GM19452 (cell line): Measurements from ENCODE around the gene OR2Y1.
"Not testable (repeated sequence)": the region's sequence is repeated elsewhere in the genome, so short reads cannot be mapped to it uniquely, and the experiment has no call there.

ENCODE experiments used
- ATAC-seq: cut with Tn5 transposase; IDR thresholded peaks from one replicate; pipeline ENCODE4 v1.9.1; 2021; ENCODE audit not compliant: unreplicated experiment

OR2Y1 gene

GRCh38 chr5:180739958-180740357 is at the start of gene OR2Y1:
Gene OR2Y1, minus strand, starts transcription at chr5:180740058. Its CDS starts 0 bp downstream, at chr5:180740058.
- ATAC-seq = no peak

GRCh38 chr5:180788651-180789410 is 49.0 kb upstream of the OR2Y1 start:
- not testable (repeated sequence) for ATAC-seq

DNA sequence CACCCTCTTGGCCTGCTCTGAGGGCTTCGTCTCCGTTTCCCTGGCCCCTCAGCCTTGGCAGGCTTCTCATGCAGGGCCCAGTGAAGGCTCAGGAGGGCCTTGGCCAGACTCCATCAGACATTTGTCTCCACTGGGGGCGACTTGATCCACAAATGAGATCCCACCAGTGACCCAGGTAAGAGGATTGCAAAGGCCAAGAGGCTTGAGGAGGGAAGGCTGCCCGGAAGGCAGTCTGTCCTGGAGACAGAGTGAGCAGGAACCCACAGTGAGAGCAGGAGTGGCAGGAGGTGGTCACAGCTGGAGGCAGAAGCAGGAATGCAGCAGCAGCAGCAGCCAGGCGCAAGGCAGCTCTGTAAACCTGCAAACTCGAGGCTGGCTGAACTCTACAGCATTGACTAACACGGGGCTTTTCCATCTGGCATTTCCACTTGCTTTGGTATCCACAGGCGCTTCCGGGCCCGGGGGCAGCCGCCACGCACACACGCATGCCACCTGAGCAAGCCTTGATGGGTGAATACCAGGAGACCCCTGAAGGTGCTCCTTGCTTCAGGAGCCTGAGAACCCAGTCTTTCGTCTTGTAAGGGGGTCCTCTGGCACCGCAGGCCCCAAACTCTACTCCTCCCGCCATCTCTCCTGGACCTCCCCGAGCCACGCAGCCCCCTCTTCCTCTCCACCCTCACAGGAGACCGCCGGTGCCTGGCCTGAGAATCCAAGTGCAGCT is 48.0 kb upstream of the OR2Y1 start:
- no peak for ATAC-seq

GRCh38 chr5:180786531-180787398 is 46.9 kb upstream of the OR2Y1 start:
- ATAC-seq = no peak

DNA sequence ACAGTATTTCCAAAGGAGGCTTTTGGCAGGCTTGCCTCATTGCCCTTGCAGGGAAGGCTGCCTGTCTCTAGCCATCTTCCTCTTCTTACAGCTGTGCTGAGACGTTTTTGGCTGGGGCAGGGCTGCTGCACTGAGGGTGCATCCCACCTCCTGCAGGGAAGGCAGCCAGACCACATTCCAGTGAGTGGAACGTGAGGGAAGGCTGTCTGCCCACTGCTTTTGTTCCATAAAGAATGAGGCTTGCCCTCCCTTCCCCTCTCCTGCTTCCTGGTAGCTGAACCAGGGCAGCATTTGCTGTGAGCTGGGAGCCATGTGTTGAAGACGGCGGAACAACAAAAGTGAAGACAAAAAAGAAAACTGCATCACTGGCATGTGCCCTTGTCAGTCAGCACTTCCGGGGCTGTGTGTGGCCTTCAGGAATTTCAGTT is 46.0 kb upstream of the OR2Y1 start:
- ATAC-seq = no peak

GRCh38 chr5:180785121-180785781 is 45.4 kb upstream of the OR2Y1 start:
- ATAC-seq = no peak

DNA sequence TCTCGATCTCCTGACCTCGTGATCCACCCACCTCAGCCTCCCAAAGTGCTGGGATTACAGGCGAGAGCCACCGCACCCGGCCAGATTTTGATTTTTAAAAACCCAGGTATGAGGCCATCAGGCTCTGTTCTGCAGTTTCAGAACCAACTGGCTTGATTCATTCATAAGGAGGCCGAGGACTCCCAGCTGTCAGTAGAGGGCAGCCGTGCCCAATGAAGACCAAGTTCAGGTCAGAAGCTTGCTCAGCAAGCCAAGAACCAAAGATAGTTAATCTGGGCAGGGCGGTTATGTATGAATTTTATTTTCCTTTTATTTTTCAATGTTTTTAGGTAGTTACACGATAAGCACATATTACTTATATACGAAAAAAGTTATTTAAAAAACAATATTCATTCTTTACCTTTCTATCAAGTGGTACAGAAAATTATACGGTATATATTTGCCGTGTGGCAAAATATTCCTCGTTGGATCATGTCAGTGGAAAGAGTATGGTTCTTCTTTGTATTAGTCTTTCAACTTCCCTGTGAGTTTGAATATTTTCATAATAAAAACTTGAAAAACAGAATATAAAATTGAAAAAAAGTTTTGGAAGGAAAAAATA is 44.7 kb upstream of the OR2Y1 start:
- ATAC-seq = peak; percentile 63

DNA sequence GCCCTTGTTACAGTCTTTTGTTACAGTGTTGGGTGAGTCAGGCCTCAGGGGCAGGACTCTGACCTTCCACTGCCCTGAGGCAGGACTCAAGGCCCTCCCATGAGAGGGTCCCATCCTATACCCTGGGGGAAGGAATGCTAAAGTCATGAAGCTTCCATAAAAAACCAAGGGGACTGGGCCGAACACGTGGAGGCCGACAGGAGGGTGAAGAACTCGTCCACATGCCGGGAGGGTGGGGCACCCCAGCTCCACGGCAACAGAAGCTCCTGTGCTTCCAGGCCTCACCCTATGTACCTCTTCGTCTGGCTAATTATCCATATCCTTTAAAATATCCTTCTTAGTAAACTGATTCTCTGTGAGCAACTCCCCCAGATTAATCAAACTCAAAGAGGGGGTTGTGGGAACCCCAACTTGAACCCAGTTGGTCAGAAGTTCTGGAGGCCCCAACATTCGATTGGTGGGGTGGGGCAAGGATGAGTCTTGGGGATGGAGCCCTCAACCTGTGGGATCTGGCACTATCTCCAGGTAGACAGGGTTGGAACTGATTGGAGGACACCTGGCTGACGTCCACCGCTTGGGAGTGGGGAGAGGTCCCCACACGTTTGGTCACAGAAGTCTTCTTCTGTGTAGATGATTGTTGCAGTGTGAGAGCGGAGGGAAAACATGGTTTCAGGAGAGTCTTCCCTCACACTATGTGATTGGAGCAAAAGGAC is 43.6 kb upstream of the OR2Y1 start:
- ATAC-seq = no peak

- ATAC-seq = no peak
Observed at GRCh38 chr5:180782748-180783147, 42.9 kb upstream of the OR2Y1 start.

GRCh38 chr5:180781900-180782326 is 42.1 kb upstream of the OR2Y1 start:
- ATAC-seq = not testable (repeated sequence)

GRCh38 chr5:180779985-180780610 is 40.2 kb upstream of the OR2Y1 start:
- ATAC-seq = no peak

GRCh38 chr5:180777475-180777874 is 37.6 kb upstream of the OR2Y1 start:
- ATAC-seq = no peak

GRCh38 chr5:180776376-180776775 is 36.5 kb upstream of the OR2Y1 start:
- ATAC-seq = no peak

GRCh38 chr5:180775624-180776023 is 35.8 kb upstream of the OR2Y1 start:
- no peak for ATAC-seq

DNA sequence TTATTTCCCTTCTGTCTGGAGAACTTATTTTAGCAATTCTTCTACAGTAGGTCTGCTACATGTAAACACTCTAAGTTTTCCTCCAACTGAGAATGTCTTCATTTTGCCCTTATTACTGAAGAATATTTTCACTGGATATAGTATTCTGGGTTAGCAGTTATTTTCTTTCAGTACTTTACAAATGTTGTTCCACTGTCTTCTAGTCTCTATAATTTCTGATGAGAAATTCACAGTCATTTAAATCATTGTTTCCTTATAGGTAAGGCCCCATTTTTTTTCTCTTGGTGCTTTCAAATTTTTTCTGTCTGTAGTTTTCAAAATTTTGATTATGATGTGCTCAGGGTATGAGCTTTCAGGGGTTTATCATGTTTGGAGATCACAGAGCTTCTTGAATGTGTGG is 32.0 kb upstream of the OR2Y1 start:
- ATAC-seq = no peak

DNA sequence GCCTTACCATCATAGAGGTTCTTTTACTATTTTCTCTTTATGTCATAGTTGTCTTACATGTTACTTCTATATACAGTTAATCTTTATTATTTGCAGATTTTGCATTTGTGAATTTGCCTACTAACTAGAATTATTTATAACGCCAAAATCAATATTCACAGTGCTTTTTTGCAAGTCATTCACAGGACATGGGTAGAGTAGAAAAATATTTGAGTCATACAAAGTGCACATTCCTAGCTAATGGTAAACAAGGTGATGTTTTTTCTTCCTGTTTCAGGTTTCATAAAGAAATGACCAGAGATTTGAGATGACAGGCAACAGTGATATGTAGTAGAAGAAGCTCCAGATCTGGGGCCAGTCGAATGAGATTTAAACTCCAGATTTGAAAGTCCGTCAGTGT is 30.0 kb upstream of the OR2Y1 start:
- ATAC-seq = no peak

DNA sequence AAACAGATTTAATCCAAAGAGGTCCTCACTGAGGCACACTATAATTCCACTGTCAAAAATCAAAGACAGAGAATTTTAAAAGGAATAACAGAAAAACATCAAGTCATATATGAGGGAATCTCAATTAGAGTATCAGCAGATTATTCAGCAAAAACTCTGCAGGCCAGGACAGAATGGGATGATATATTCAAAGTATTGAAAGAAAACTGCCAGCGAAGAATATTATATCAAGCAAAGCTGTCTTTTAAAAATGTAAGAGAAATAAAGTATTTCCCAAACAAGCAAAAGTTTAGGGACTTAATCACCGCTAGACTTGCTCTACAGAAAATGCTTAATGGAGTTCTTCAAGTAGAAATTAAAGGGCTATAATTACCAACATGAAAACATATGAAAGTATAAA is 15.7 kb upstream of the OR2Y1 start:
- no peak for ATAC-seq

DNA sequence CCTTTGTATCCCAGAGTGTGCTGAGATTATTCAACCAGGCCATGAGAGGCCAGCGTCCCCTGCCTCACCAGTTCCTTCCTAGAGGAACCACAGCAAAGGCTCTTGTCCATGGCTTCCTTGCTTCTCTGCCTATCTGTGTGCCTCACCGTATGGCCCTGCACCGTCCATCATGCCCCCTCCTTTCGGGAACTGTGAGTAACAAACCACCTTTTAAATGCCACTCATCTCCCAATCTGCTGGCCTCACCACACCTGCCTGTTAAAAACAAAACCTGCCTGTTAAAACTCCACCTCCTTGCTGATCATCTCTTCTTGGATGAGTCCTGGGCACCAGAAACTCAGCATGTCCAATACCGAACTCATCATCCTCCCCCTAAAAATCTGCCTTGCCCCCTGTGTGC is 4.4 kb upstream of the OR2Y1 start:
- no peak for ATAC-seq

DNA sequence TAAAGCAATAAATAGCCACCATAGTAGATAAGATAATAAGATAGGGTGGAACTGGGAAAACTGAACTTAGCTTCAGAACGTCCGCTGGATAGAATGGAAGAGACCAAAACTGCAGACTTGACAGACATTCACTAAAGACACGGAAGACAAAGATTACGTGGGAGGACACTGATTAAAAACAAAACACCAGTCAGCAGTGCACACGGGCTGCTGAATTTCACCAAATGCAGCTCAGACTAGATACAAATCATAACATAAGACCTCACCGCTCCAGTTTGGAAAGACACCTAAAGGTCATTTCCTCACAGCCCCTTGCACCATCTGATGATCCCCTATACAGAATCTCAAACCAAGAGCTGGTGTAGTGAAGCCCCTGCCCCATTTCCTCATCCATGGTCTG is 2.9 kb upstream of the OR2Y1 start:
- ATAC-seq = no peak
